Endothelial cell of umbilical vein (primary cell): ENCODE data around the gene FAM120AOS. TPM values are rescaled to one million over a fixed set of nuclear protein-coding genes. Genes with fewer than 3 reads are reported as not detected.

Experiments used
- BruUV-seq: library from RNA; stranded (reverse); fragments of 400-500 nt; replicated peaks from 2 replicates; lab custom pipeline; 2021; lab: Mats Ljungman, UMichigan
- CTCF ChIA-PET: fragments of 300-600, 350-600 bp; sonication (Branson Sonifier 250); formaldehyde crosslinking; loops from one replicate; lab custom pipeline; 2021; ENCODE audit warnings: antibody characterized with exemption, inconsistent platforms; lab: Charles Lee
- POLR2A ChIA-PET: fragments of 300-600, 350-600 bp; sonication (Branson Sonifier 250); formaldehyde crosslinking; loops from one replicate; lab custom pipeline; 2021; ENCODE audit warnings: antibody characterized with exemption, inconsistent platforms; lab: Charles Lee
- DNase-seq: peaks from one replicate; pipeline ENCODE4 v3.0.0-alpha.2; 2011; ENCODE audit warnings: low read depth, low spot score
- FAIRE-seq: peaks from 2 replicates; lab custom pipeline; 2011; peaks lifted over from hg19 to GRCh38; lab: Jason Lieb, UNC
- H2AFZ ChIP-seq: 2 replicates; pipeline ENCODE4 v1.6.0; 2012; ENCODE audit warnings: low read depth, low read length, control low read depth, inconsistent platforms
- H3K27ac ChIP-seq: 2 replicates; pipeline ENCODE4 v1.5.1; 2011; ENCODE audit warnings: low read depth, mild to moderate bottlenecking, control low read depth, low read length, moderate library complexity; ENCODE audit not compliant: insufficient read depth
- H3K27me3 ChIP-seq, 2 experiments: 2 replicates each; pipeline versions ENCODE4 v1.6.0 to v1.6.1; 2011; ENCODE audit warnings: low read length in 2 of 2, mixed read lengths in 1 of 2; ENCODE audit not compliant: control insufficient read depth in 2 of 2, insufficient read depth in 2 of 2
- H3K36me3 ChIP-seq, 2 experiments: 2 replicates in 1 of 2; 3 replicates in 1 of 2; pipeline ENCODE4 v1.5.1; 2011; ENCODE audit warnings: low read length in 2 of 2, mild to moderate bottlenecking in 1 of 2, moderate library complexity in 1 of 2; ENCODE audit not compliant: control insufficient read depth in 2 of 2, insufficient read depth in 2 of 2; ENCODE audit errors: extremely low read depth in 1 of 2
- H3K4me1 ChIP-seq: 3 replicates; pipeline ENCODE4 v1.5.1; 2011; ENCODE audit warnings: mild to moderate bottlenecking, low read length; ENCODE audit not compliant: control insufficient read depth, insufficient read depth; ENCODE audit errors: extremely low read depth
- H3K4me2 ChIP-seq: 2 replicates; pipeline ENCODE4 v1.6.1; 2011; ENCODE audit warnings: low read length, control low read depth, mixed read lengths; ENCODE audit not compliant: insufficient read depth
- H3K4me3 ChIP-seq, 3 experiments: fragments of 200-600 bp in 1 of 3; sonication (generic), shearing (Covaris generic) in 1 of 3; replicated peaks in 1 of 3; 2 replicates each; pipeline ENCODE4 v1.5.1; 2011 to 2016; ENCODE audit warnings: control low read depth in 3 of 3, low read length in 3 of 3, mild to moderate bottlenecking in 2 of 3, inconsistent platforms in 1 of 3, low read depth in 1 of 3, moderate library complexity in 1 of 3; ENCODE audit not compliant: insufficient read depth in 1 of 3
- H3K79me2 ChIP-seq: 2 replicates; pipeline ENCODE4 v1.6.0; 2012; ENCODE audit warnings: low read length, inconsistent platforms; ENCODE audit not compliant: control insufficient read depth, insufficient read depth
- H3K9ac ChIP-seq: replicated peaks from 2 replicates; pipeline ENCODE3; 2011; ENCODE audit warnings: low read length, control low read depth; ENCODE audit not compliant: insufficient read depth; ENCODE audit errors: extremely low read depth
- H3K9me1 ChIP-seq: replicated peaks from 3 replicates; pipeline ENCODE4 v1.6.0; 2011; ENCODE audit warnings: mild to moderate bottlenecking, low read length; ENCODE audit not compliant: control insufficient read depth, insufficient read depth; ENCODE audit errors: extremely low read depth
- H3K9me3 ChIP-seq: replicated peaks from 2 replicates; pipeline ENCODE4 v1.5.1; 2012; ENCODE audit warnings: low read length, inconsistent platforms; ENCODE audit not compliant: control insufficient read depth, insufficient read depth
- H4K20me1 ChIP-seq: replicated peaks from 2 replicates; pipeline ENCODE3; 2011; ENCODE audit warnings: mild to moderate bottlenecking, low read length; ENCODE audit not compliant: control insufficient read depth, insufficient read depth; ENCODE audit errors: extremely low read depth
- CTCF ChIP-seq, 2 donors: IDR thresholded peaks; 1 replicate in 1 of 2; 2 replicates in 1 of 2; pipeline ENCODE4 v1.5.1; 2011; ENCODE audit warnings: low read length in 2 of 2, mild to moderate bottlenecking in 2 of 2, moderate library complexity in 2 of 2, control low read depth in 1 of 2, inconsistent platforms in 1 of 2, low read depth in 1 of 2; ENCODE audit not compliant: insufficient read depth in 1 of 2; ENCODE audit errors: extremely low read depth in 1 of 2
- EZH2 ChIP-seq: IDR thresholded peaks from 2 replicates; pipeline ENCODE4 v1.6.1; 2012; ENCODE audit warnings: borderline replicate concordance, low read depth, mild to moderate bottlenecking, moderate library complexity, low read length, inconsistent platforms; ENCODE audit not compliant: severe bottlenecking
- FOS ChIP-seq: IDR thresholded peaks from 2 replicates; pipeline ENCODE4 v1.6.1; 2011; ENCODE audit warnings: mild to moderate bottlenecking, low read length, moderate library complexity, borderline replicate concordance; ENCODE audit not compliant: insufficient read depth
- GATA2 ChIP-seq: IDR thresholded peaks from 2 replicates; pipeline ENCODE4 v1.7.0; 2011; ENCODE audit warnings: low read depth, mild to moderate bottlenecking, moderate library complexity, mixed read lengths, low read length; ENCODE audit not compliant: insufficient read length, insufficient read depth
- JUN ChIP-seq: IDR thresholded peaks from 2 replicates; pipeline ENCODE4 v1.6.1; 2011; ENCODE audit warnings: borderline replicate concordance, low read depth; ENCODE audit not compliant: insufficient read length, insufficient read depth
- MAX ChIP-seq: IDR thresholded peaks from 2 replicates; pipeline ENCODE4 v1.6.1; 2011; ENCODE audit not compliant: insufficient read depth, insufficient read length
- MYC ChIP-seq: IDR thresholded peaks from one replicate; pipeline ENCODE4 v1.6.1; 2011; ENCODE audit warnings: mild to moderate bottlenecking, low read depth, low read length
- POLR2A ChIP-seq: IDR thresholded peaks from 2 replicates; pipeline ENCODE4 v1.6.1; 2012; ENCODE audit warnings: low read depth, mild to moderate bottlenecking, control low read depth, low read length
- POLR2AphosphoS5 ChIP-seq: IDR thresholded peaks from 2 replicates; pipeline ENCODE4 v1.6.1; 2012; ENCODE audit warnings: low read depth, mild to moderate bottlenecking, control low read depth, low read length, moderate library complexity; ENCODE audit not compliant: insufficient read depth
- dilution Hi-C: fragments of 300-500 bp; cut with MboI; formaldehyde crosslinking; loops from one replicate; pipeline ENCODE4 v1.15.0; 2019; ENCODE audit warnings: low sequenced_read_pairs; ENCODE audit not compliant: extremely low pct_ligation_motif_present
- intact Hi-C: fragments of 100-400 bp; cut with micrococcal nuclease; formaldehyde crosslinking; loops from one replicate; pipeline ENCODE4 v1.10.0; 2022
- polyA plus RNA-seq, 4 experiments: library from polyadenylated mRNA; depleted of rRNA in 3 of 4; stranded (reverse) in 3 of 4; unstranded in 1 of 4; fragments of >200 nt; gene quantifications; 2 replicates each; pipeline versions ENCODE4 v1.2.1 to v1.2.3, GENCODE V29; 2011 to 2012; ENCODE audit warnings: missing spikeins in 1 of 4
- total RNA-seq: library from RNA; stranded (reverse); gene quantifications from 2 replicates; pipeline ENCODE4 v1.2.3, GENCODE V29; 2021

FAM120AOS gene
- total and polyA plus RNA-seq, 2 donors (not counting 3 experiments of a cell fraction or from before 2014, with no cell fraction given) = 25.9 to 32.4 TPM

GRCh38 chr9:93476924-93477323 is 23.5 kb upstream of the FAM120AOS start:
- H3K4me1 ChIP-seq = peaks cover 2% of the 10 kb centered on the region
- H3K27me3 ChIP-seq = no peaks in the 10 kb centered on the region
- TF ChIP-seq FOS = no peak
- no peak overlapping the region for H3K4me3 ChIP-seq
- H4K20me1 ChIP-seq = no peaks in the 10 kb centered on the region
- no peak overlapping the region for H3K4me2 ChIP-seq
- intact Hi-C loops (no loop called here), dilution Hi-C loops (no loop called here)
- no peak overlapping the region for H2AFZ ChIP-seq
- BruUV-seq = no TSS peak
- H3K9ac ChIP-seq = no peak overlapping the region
- no peaks in the 10 kb centered on the region for H3K9me1 ChIP-seq
- peaks cover 82% of the 10 kb centered on the region for H3K79me2 ChIP-seq
- ChIA-PET POLR2A (no interaction called here), CTCF (interaction anchor here (1.4 to 3.0 kb wide), 3 partner anchors 9 to 89 kb away, joined by 5 to 12 read pairs (median 11); no protein-coding TSS in a partner anchor)
- H3K9me3 ChIP-seq = no peaks in the 10 kb centered on the region
- FAIRE-seq = no peak
- no peak for DNase-seq
- no peak overlapping the region for H3K27ac ChIP-seq
- peaks cover 0 to 5% of the 10 kb centered on the region in 2 experiments for H3K36me3 ChIP-seq

GRCh38 chr9:93475856-93476255 is 22.5 kb upstream of the FAM120AOS start:
- dilution Hi-C loops = no loop called here
- H3K4me1 ChIP-seq = peaks cover 2% of the 10 kb centered on the region
- no peak overlapping the region for H3K9ac ChIP-seq
- FAIRE-seq = no peak
- no peak overlapping the region for H3K4me2 ChIP-seq
- intact Hi-C loops = no loop called here
- no peaks in the 10 kb centered on the region for H3K9me1 ChIP-seq
- ChIA-PET CTCF (interaction anchor here (0.7 to 2.5 kb wide), 3 partner anchors 8 to 90 kb away, joined by 3 to 12 read pairs (median 3); no protein-coding TSS in a partner anchor), POLR2A (no interaction called here)
- H4K20me1 ChIP-seq = no peaks in the 10 kb centered on the region
- H3K27ac ChIP-seq = no peak overlapping the region
- peaks cover 82% of the 10 kb centered on the region for H3K79me2 ChIP-seq
- TF ChIP-seq POLR2A = no peak
- no peak for TF ChIP-seq MAX
- no peak for TF ChIP-seq MYC
- TF ChIP-seq JUN = no peak
- TF ChIP-seq GATA2 = no peak
- TF ChIP-seq FOS = no peak
- no peak for TF ChIP-seq POLR2AphosphoS5
- TF ChIP-seq EZH2 = no peak
- no peak for TF ChIP-seq CTCF (IDR thresholded peaks at IDR 0.05; ENCODE audit: extremely low read depth in 1 of 2, insufficient read depth in 1 of 2, low read depth in 1 of 2, low read length in 2 of 2)
- peaks cover 0 to 5% of the 10 kb centered on the region in 2 experiments for H3K36me3 ChIP-seq
- peak; percentile 25 for DNase-seq
- H3K9me3 ChIP-seq = no peaks in the 10 kb centered on the region
- no TSS peak for BruUV-seq
- H2AFZ ChIP-seq = no peak overlapping the region
- H3K4me3 ChIP-seq = no peak overlapping the region
- no peaks in the 10 kb centered on the region for H3K27me3 ChIP-seq
